Measurements from ENCODE around the gene MAP3K2. TPM values are rescaled to one million over a fixed set of nuclear protein-coding genes. Genes with fewer than 3 reads are reported as not detected.

The MAP3K2 gene
- total RNA-seq, 4 donors from 2014 or later = 58.9 to 68.5 (median 63.0) TPM

GRCh38 chr2:127320067-127320466 is 67.7 kb downstream of the MAP3K2 start:
- 94 to 95% methylated on average over 1 of the region's 1 CpG for WGBS, 2 donors
- intact Hi-C loops (cut with DNase I; ENCODE audit: low total_unique reads) = no loop called here
- DNase-seq (ENCODE audit: low spot score in 2 of 2) = no peak
- H3K4me3 ChIP-seq (ENCODE audit: low read depth, poor library complexity, severe bottlenecking) = no peak overlapping the region
- no peak for TF ChIP-seq CTCF (IDR thresholded peaks at IDR 0.05)
- no peak for TF ChIP-seq POLR2A (IDR thresholded peaks at IDR 0.05)

GRCh38 chr2:127314193-127314988 is 73.4 kb downstream of the MAP3K2 start:
- TF ChIP-seq POLR2A (IDR thresholded peaks at IDR 0.05) = no peak
- TF ChIP-seq CTCF (IDR thresholded peaks at IDR 0.05) = no peak
- intact Hi-C loops (cut with DNase I; ENCODE audit: low total_unique reads) = loop anchor here (10.0 kb wide), 1 partner anchor 170 kb away; no protein-coding TSS in a partner anchor
- no peak overlapping the region for H3K4me3 ChIP-seq (ENCODE audit: low read depth, poor library complexity, severe bottlenecking)
- DNase-seq (ENCODE audit: low spot score in 2 of 2) = no peak
- WGBS, 2 donors = 85% methylated on average over 7 of the region's 7 CpGs

- WGBS, 2 donors = 70 to 86% methylated on average over 3 of the region's 3 CpGs
- no peak for TF ChIP-seq CTCF (IDR thresholded peaks at IDR 0.05)
- no peak for TF ChIP-seq POLR2A (IDR thresholded peaks at IDR 0.05)
- no peak overlapping the region for H3K4me3 ChIP-seq (ENCODE audit: low read depth, poor library complexity, severe bottlenecking)
- no peak for DNase-seq (ENCODE audit: low spot score in 2 of 2)
- intact Hi-C loops (cut with DNase I; ENCODE audit: low total_unique reads) = loop anchor here (10.0 kb wide), 1 partner anchor 171 kb away; no protein-coding TSS in a partner anchor
Observed at GRCh38 chr2:127313406-127313805, 74.4 kb downstream of the MAP3K2 start.

- 90 to 94% methylated on average over 3 of the region's 3 CpGs for WGBS, 2 donors
- TF ChIP-seq CTCF (IDR thresholded peaks at IDR 0.05) (no peak), POLR2A (IDR thresholded peaks at IDR 0.05) (no peak)
- H3K4me3 ChIP-seq (ENCODE audit: low read depth, poor library complexity, severe bottlenecking) = no peak overlapping the region
- intact Hi-C loops (cut with DNase I; ENCODE audit: low total_unique reads) = loop anchor here (10.0 kb wide), 1 partner anchor 174 kb away; no protein-coding TSS in a partner anchor
- DNase-seq (ENCODE audit: low spot score in 2 of 2) = no peak
Observed at GRCh38 chr2:127310980-127311379, 76.8 kb downstream of the MAP3K2 start.

- TF ChIP-seq CTCF (IDR thresholded peaks at IDR 0.05) (no peak), POLR2A (IDR thresholded peaks at IDR 0.05) (no peak)
- no peak for DNase-seq (ENCODE audit: low spot score in 2 of 2)
- 93 to 97% methylated on average over 4 of the region's 4 CpGs for WGBS, 2 donors
- intact Hi-C loops (cut with DNase I; ENCODE audit: low total_unique reads) = no loop called here
- no peak overlapping the region for H3K4me3 ChIP-seq (ENCODE audit: low read depth, poor library complexity, severe bottlenecking)
Observed at GRCh38 chr2:127309468-127309867, 78.3 kb downstream of the MAP3K2 start.
